Measurements from ENCODE around the gene MEIKIN.
"Not testable (repeated sequence)": the region's sequence is repeated elsewhere in the genome, so short reads cannot be mapped to it uniquely, and the experiment has no call there.

Gene MEIKIN

DNA sequence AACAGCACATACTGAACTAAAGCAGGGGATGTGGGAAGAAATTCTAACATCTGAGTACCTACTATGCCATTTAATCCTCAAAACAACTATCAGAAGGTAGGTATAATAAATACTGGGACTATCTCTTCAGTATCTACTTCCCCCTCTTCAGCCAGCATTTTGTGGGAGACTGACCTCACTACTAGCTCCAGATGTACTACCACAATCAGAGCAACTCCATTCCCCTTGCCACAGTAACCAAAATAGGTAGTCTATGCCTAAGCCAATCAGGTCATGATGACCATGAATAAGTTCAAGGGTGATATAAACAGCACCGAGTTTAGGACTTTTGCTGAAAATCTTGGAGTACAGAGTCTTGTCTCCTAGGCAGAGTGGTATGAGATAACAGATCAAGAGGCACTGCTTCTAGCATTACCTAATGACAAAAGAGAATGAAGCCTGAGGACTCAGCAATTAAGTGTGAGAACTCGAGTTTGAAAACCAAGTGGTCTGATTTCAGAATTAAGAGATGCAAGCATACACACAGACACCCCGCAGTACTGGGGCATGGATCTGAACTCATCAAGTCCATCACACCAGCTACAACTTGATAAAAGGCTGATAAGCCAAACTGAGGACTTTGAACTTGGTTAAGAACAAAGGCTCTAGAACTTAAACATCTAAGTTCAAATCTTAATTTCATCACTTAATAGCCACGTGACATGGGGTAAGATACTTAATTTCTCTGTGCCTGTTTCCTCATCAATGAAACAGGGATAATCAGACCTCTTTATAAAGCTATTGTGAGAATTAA is 158.4 kb downstream of the MEIKIN start:
- Mint-ChIP-seq H3K27ac (no peak overlapping the region), H3K36me3 (peaks cover 2% of the 10 kb centered on the region), H3K9me3 (no peaks in the 10 kb centered on the region), H3K4me1 (peaks cover 35% of the 10 kb centered on the region), H3K4me3 (no peak overlapping the region)
- ATAC-seq (no peak), DNase-seq (ENCODE audit: low spot score in 2 of 2) (no peak)

DNA sequence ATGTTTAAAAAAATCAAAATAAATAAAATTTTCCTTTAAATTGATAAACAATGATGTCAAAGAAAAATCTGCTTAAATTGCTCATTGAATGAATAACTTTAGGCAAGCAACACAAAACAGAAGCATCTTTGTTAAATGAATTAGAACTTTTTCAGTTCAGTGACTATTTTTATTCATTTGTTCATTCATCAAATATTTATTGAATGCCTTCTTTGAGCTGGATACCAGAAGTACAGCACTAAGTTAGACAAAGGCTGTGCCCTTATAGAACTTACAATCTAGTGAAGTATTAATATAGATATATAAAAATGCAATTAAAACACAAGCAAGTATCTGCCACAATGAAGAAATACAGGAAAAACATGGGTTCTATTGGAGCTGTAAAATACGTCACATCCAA is 159.4 kb downstream of the MEIKIN start:
- Mint-ChIP-seq H3K36me3 (no peaks in the 10 kb centered on the region), H3K9me3 (no peaks in the 10 kb centered on the region), H3K4me3 (no peak overlapping the region), H3K4me1 (peaks cover 44% of the 10 kb centered on the region), H3K27ac (no peak overlapping the region)
- DNase-seq (ENCODE audit: low spot score in 2 of 2): no peak
- ATAC-seq: no peak

DNA sequence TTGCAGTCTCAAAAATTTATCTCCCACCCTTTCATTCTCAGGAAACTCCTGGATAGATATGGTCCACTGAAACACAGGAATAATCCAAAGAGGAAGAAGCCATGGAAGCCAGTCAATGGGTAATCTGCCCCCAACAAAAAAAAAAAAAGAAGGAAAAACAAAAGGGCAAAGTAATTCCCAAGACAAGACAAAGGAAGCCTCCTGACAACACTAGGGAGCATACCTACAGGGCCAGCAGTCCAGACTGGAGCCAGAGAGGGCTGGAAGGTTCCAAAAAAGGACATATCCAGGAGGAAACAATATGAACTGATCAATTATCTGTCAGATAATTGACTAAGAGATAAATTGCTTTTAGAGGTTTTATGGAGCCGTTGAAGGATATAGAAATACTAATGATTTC is 161.6 kb downstream of the MEIKIN start:
- H3K4me3 Mint-ChIP-seq: no peak overlapping the region
- peak overlapping the region; percentile 20 for H3K27ac Mint-ChIP-seq
- ATAC-seq: no peak
- no peak for DNase-seq (ENCODE audit: low spot score in 2 of 2)
- no peaks in the 10 kb centered on the region for H3K9me3 Mint-ChIP-seq
- no peaks in the 10 kb centered on the region for H3K36me3 Mint-ChIP-seq
- peaks cover 44% of the 10 kb centered on the region for H3K4me1 Mint-ChIP-seq

DNA sequence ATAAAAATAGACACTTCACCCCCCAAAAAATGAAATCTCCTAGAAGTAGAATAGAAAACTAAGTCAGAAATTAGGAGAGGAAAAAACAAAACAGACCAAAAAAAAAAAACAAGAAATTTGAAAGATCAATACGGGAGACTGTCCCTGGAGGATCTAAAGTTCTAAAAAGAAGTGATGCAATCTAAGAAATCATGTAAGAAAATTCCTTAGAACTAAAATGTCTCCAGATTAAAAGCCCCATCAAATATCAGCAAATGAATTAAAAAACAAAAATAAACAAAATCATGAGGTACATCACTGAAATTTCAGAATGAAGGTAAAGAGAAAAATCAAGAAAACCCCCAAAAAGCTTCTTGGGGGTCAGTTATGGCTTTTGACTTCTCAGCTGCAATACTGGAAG is 162.1 kb downstream of the MEIKIN start:
- Mint-ChIP-seq H3K4me1 (peaks cover 44% of the 10 kb centered on the region), H3K27ac (peak overlapping the region; percentile 20), H3K4me3 (no peak overlapping the region), H3K36me3 (no peaks in the 10 kb centered on the region), H3K9me3 (no peaks in the 10 kb centered on the region)
- no peak for ATAC-seq
- DNase-seq (ENCODE audit: low spot score in 2 of 2): no peak

DNA sequence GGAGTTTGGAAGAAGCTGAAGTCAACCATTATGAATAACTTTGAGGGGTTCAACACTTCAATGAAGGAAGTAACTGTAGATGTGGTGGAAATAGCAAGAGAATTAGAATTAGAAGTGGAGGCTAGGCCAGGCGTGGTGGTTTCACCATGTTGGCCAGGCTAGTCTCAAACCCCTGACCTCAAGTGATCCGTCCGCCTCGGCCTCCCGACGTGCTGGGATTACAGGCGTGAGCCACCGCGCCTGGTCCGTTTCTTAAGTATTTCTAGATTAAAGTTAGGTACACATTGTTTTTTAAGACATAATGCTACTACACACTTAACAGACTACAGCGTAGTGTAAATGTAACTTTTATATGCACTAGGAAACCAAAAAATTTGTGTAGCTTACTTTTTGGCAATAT is 162.7 kb downstream of the MEIKIN start:
- H3K27ac Mint-ChIP-seq: peak overlapping the region; percentile 20
- H3K4me3 Mint-ChIP-seq: no peak overlapping the region
- DNase-seq (ENCODE audit: low spot score in 2 of 2) (no peak), ATAC-seq (no peak)
- H3K9me3 Mint-ChIP-seq: no peaks in the 10 kb centered on the region
- H3K4me1 Mint-ChIP-seq: peaks cover 39% of the 10 kb centered on the region
- no peaks in the 10 kb centered on the region for H3K36me3 Mint-ChIP-seq

DNA sequence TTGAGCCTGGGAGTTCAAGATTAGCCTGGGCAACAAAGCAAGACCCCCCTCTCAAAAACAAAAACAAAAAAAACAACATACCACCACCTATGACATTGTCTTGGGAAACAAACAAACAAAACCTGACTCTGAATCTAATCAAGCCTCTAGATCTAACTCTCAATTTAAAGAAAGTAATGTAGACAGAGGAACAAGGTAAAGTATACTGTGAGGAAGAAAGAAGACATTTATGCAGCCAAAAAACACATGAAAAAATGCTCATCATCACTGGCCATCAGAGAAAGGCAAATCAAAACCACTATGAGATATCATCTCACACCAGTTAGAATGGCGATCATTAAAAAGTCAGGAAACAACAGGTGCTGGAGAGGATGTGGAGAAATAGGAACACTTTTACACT is 167.3 kb downstream of the MEIKIN start:
- DNase-seq (ENCODE audit: low spot score in 2 of 2); H3K9me3 Mint-ChIP-seq; H3K27ac Mint-ChIP-seq; H3K36me3 Mint-ChIP-seq; H3K4me3 Mint-ChIP-seq; ATAC-seq: not testable (repeated sequence)
- peaks cover 20% of the 10 kb centered on the region for H3K4me1 Mint-ChIP-seq

DNA sequence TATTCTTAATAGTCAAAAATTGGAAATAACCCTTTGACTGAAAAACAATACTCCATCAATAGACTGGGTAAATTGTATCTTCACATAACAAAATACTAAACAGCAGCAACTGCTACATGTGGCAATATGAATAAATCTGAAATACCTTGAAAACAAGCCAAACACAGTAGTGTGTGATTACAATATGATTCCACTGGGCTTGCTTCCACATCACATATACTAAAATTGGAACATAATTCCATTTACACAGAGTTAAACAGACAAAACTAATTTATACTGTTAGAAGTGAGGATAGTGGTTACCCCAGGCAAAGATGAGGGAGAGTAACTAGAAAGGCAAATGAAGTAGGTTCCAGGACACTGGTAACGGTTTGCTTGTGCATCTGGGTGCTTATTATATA is 169.0 kb downstream of the MEIKIN start:
- Mint-ChIP-seq H3K36me3 (no peaks in the 10 kb centered on the region), H3K4me3 (no peak overlapping the region), H3K4me1 (peaks cover 9% of the 10 kb centered on the region), H3K9me3 (no peaks in the 10 kb centered on the region), H3K27ac (no peak overlapping the region)
- no peak for DNase-seq (ENCODE audit: low spot score in 2 of 2)
- ATAC-seq: no peak

DNA sequence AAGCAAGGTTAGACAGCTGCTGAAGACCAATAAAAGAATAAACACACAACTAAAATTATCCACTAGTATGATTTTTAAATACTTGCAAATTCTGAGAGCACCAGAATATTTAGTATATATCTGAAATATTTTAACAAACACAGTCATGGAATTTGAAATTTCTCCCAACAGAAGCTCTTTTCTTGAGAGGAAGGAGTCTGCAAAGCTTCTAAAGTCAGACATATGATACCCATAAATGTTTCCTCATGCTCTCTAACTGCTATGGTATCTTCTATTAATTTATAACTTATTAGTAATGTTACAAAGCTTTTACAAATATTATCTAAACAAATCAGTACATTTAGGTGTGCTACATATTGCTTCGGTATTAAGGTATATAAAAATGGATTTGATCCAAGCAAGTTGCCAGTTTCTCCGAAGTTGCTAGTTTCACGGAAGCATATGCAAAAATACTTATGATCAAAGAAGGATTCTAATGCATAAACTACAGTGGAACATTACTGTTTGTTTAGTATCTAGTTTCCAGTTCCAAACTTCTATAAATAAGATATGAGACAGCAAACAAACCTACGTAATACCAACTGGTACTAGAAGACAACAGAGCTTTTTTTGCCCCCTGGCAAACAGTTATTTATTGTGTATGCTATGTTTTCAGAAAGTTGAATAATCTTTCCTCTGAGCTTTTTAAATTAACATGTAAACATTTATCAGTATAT is 170.7 kb downstream of the MEIKIN start:
- H3K27ac Mint-ChIP-seq: no peak overlapping the region
- H3K36me3 Mint-ChIP-seq: no peaks in the 10 kb centered on the region
- ATAC-seq (no peak), DNase-seq (ENCODE audit: low spot score in 2 of 2) (no peak)
- no peak overlapping the region for H3K4me3 Mint-ChIP-seq
- no peaks in the 10 kb centered on the region for H3K4me1 Mint-ChIP-seq
- H3K9me3 Mint-ChIP-seq: no peaks in the 10 kb centered on the region

DNA sequence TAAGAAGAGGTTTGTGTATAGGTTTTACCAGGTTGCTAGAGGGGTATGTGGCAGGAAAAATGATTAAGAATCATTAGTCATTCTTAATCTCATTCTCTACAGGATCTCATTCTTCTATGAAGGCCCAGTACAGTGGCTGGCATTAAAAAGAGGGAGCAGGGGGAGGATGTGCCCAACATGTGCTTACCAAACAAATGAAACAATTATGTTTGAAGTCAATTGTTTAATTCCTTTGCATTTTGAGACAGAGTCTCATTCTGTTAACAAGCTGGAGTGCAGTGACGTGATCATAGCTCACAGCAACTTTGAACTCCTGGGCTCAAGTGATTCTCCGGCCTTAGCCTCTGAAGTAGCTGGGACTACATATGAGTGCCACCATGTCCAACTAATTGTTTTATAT is 171.7 kb downstream of the MEIKIN start:
- ATAC-seq (no peak), DNase-seq (ENCODE audit: low spot score in 2 of 2) (no peak)
- Mint-ChIP-seq H3K9me3 (no peaks in the 10 kb centered on the region), H3K27ac (no peak overlapping the region), H3K36me3 (no peaks in the 10 kb centered on the region), H3K4me1 (no peaks in the 10 kb centered on the region), H3K4me3 (no peak overlapping the region)

DNA sequence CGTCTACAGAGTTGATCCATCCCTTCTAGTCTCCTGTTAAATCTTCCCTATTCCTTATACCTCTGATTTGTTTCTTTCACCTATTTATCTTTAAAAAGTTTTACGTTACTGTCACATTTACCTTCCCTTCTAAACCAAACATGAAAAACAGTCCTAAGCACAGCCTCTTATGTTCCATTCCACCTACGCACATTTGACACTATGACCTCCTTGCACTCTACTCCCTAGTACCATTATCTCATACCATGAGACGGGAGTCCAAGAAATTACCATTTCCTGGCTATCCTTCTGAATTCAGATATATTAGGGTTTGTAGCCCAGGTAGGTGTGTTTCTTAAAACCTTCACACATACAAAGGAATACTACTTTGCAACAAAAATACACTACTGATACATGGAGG is 173.8 kb downstream of the MEIKIN start:
- H3K9me3 Mint-ChIP-seq: no peaks in the 10 kb centered on the region
- no peak overlapping the region for H3K27ac Mint-ChIP-seq
- H3K36me3 Mint-ChIP-seq: no peaks in the 10 kb centered on the region
- H3K4me3 Mint-ChIP-seq: no peak overlapping the region
- peaks cover 5% of the 10 kb centered on the region for H3K4me1 Mint-ChIP-seq
- no peak for ATAC-seq
- DNase-seq (ENCODE audit: low spot score in 2 of 2): no peak

DNA sequence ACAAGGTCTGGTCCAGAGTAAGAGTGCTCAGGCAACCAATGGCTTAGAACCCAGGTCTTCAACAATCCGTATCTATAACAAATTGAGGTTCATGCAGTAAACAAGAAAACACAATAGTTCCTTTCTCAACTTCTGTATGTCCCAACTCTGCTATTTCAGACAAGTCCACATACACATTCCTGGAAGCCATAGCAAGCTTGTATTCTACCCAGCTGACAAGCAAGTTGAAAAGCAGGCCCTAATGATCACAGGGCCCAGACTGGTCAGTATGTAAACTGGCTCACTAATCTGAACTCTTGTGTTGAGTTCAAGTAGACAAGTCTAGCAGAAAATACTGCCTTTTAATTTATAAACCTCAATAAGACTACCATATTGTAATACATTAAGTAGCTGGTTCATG is 175.5 kb downstream of the MEIKIN start:
- Mint-ChIP-seq H3K36me3 (no peaks in the 10 kb centered on the region), H3K4me1 (peaks cover 18% of the 10 kb centered on the region), H3K9me3 (no peaks in the 10 kb centered on the region), H3K27ac (no peak overlapping the region), H3K4me3 (no peak overlapping the region)
- DNase-seq (ENCODE audit: low spot score in 2 of 2) (no peak), ATAC-seq (no peak)

DNA sequence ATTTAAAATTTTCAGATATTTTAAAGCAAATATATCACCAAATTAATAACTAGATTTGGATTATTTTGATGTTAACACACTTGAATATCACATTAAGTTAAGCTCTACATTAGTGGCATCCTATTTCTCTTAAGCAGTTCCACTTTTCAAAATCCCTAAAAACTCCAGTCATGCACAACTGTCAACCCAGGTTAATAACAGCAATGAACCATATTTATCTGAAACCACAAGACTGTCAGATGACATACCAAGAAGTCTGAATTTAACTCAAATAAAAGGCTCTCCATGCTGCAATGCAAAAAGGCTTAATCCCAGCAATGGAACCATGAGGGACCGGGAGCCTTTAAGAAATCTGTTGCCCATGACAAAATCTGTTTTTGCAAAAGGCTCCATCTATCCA is 176.1 kb downstream of the MEIKIN start:
- DNase-seq (ENCODE audit: low spot score in 2 of 2): no peak
- Mint-ChIP-seq H3K27ac (no peak overlapping the region), H3K4me3 (no peak overlapping the region), H3K36me3 (no peaks in the 10 kb centered on the region), H3K9me3 (no peaks in the 10 kb centered on the region), H3K4me1 (peaks cover 18% of the 10 kb centered on the region)
- ATAC-seq: no peak

DNA sequence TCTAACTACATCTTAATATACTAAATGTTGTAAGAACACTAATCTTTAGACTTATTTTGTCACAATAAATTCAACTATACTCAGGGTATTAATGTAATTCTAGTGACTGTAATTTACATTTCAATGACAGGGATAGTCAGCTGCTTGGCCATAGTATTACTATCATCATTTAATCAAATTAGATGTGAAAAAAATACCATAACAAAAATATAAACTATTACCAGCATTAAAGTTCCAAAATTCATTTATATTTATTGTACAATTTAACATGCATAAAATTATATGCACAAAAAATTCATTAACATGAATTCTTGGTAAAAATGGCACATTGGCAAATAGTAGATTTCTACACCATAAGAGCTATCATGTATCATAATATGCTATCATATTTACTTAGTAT is 177.6 kb downstream of the MEIKIN start:
- DNase-seq (ENCODE audit: low spot score in 2 of 2) (no peak), ATAC-seq (no peak)
- no peaks in the 10 kb centered on the region for H3K36me3 Mint-ChIP-seq
- peaks cover under 1% of the 10 kb centered on the region for H3K9me3 Mint-ChIP-seq
- no peak overlapping the region for H3K27ac Mint-ChIP-seq
- H3K4me1 Mint-ChIP-seq: peaks cover 18% of the 10 kb centered on the region
- no peak overlapping the region for H3K4me3 Mint-ChIP-seq

DNA sequence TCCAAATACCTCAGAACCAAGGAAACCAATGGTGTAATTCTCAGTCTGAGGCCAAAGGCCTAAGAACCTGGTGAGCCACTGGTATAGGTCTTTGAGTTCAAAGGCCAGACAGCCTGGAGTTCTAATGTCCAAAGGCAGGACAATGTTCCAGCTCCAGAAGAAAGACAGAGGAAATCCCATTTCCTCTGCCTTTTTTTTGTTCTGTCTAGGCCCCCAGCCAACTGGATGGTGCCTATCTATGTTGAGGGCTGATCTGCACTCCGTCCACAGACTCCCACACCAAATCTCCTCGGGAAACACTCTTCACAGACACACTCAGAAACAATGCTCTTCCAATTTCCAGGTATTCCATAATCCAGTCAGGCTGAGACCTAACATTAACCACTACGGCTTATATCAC is 178.8 kb downstream of the MEIKIN start:
- H3K27ac Mint-ChIP-seq: no peak overlapping the region
- H3K4me3 Mint-ChIP-seq: no peak overlapping the region
- no peaks in the 10 kb centered on the region for H3K36me3 Mint-ChIP-seq
- H3K4me1 Mint-ChIP-seq: peaks cover 23% of the 10 kb centered on the region
- DNase-seq (ENCODE audit: low spot score in 2 of 2) (no peak), ATAC-seq (no peak)
- H3K9me3 Mint-ChIP-seq: peaks cover 3% of the 10 kb centered on the region

DNA sequence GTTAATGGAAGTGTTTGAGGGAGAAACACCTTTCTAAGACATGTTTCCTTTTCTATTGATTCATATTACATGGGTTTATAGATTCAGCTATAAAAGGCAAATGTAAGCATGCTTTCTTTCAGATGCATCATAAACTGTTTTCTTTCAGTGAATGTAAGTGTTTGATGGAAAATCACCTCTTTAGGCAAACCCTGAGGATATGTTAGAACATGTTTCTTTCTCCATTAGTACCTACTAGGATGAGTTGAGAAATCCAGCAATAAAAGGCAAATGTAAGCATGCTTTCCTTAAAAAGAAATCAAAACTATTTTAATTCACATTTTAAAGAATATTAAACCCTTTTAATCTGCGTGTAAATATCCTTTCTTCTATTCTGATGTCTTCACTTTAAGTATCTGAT is 180.2 kb downstream of the MEIKIN start:
- peak overlapping the region; percentile 13 for H3K27ac Mint-ChIP-seq
- H3K36me3 Mint-ChIP-seq: no peaks in the 10 kb centered on the region
- peaks cover 31% of the 10 kb centered on the region for H3K4me1 Mint-ChIP-seq
- H3K9me3 Mint-ChIP-seq: peaks cover 3% of the 10 kb centered on the region
- H3K4me3 Mint-ChIP-seq: no peak overlapping the region
- DNase-seq (ENCODE audit: low spot score in 2 of 2) (no peak), ATAC-seq (no peak)

DNA sequence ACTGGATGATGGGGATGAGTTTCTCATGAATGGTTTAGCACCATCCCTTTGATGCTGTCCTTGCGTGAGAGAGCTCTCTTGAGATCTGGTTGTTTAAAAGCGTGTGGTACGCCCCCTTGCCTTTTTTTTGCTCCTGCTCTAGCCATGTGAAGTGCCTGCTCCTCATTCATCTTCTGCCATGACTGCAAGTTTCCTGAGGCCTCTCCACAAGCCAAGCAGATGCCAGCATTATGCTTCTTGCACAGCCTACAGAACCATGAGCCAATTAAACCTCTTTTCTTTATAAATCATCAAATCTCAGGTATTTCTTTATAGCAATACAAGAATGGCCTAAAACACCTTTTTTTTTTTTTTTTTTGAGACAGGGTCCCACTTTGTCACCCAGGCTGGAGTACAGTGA is 181.5 kb downstream of the MEIKIN start:
- Mint-ChIP-seq H3K9me3 (peaks cover 3% of the 10 kb centered on the region), H3K27ac (no peak overlapping the region), H3K36me3 (no peaks in the 10 kb centered on the region), H3K4me1 (peaks cover 40% of the 10 kb centered on the region), H3K4me3 (no peak overlapping the region)
- no peak for ATAC-seq
- DNase-seq (ENCODE audit: low spot score in 2 of 2): no peak

Data from stimulated activated effector memory CD8-positive, alpha-beta T cell treated with anti-CD3 and anti-CD28 coated beads, Interleukin-12 subunit alpha, Interleukin-12 subunit beta, amount 100 ng/mL, for 72 hours (primary cell).